GM12878 (cell line): ENCODE measurements around the gene KIF12. TPM values are rescaled to one million over a fixed set of nuclear protein-coding genes. Genes with fewer than 3 reads are reported as not detected.

ENCODE experiments used
- ATAC-seq: fragments of 200-7000 bp; cut with Tn5 transposase; 3 replicates; pipeline ENCODE4 v1.9.1; 2020; ENCODE audit warnings: mild to moderate bottlenecking, moderate library complexity
- BruUV-seq: library from RNA; stranded (reverse); fragments of 400-500 nt; replicated peaks from 2 replicates; lab custom pipeline; 2021; lab: Mats Ljungman, UMichigan
- CTCF ChIA-PET: fragments of 300-600 bp; sonication (Branson Sonifier 250); formaldehyde crosslinking; extraction: SDS; loops from one replicate; lab custom pipeline; 2021; ENCODE audit warnings: inconsistent platforms; lab: Yijun Ruan, JAX
- POLR2A ChIA-PET: fragments of 350-600 bp; formaldehyde crosslinking; extraction: SDS; loops from one replicate; lab custom pipeline; 2021; ENCODE audit warnings: inconsistent platforms; lab: Charles Lee
- RAD21 ChIA-PET: fragments of 300-600 bp; sonication (Branson Sonifier 250); formaldehyde crosslinking; loops from one replicate; lab custom pipeline; 2023; ENCODE audit warnings: antibody characterized with exemption; ENCODE audit not compliant: unreplicated experiment; lab: Charles Lee
- SMC1A ChIA-PET: fragments of 300-600 bp; sonication (Branson Sonifier 250); formaldehyde crosslinking; loops from one replicate; lab custom pipeline; 2023; ENCODE audit not compliant: unreplicated experiment, uncharacterized antibody; lab: Charles Lee
- DNase-seq: peaks from one replicate; pipeline ENCODE4 v3.0.0-alpha.2; 2011; ENCODE audit warnings: low read depth, low spot score
- FAIRE-seq: peaks from 3 replicates; lab custom pipeline; 2011; peaks lifted over from hg19 to GRCh38; lab: Jason Lieb, UNC
- H2AFZ ChIP-seq: 2 replicates; pipeline ENCODE4 v1.6.0; 2011; ENCODE audit warnings: low read depth, low read length, control low read depth; ENCODE audit not compliant: control insufficient read depth
- H3K27ac ChIP-seq: 2 replicates; pipeline ENCODE4 v1.5.1; 2011; ENCODE audit warnings: control low read depth; ENCODE audit not compliant: control insufficient read depth, insufficient read depth
- H3K27me3 ChIP-seq, 2 experiments: replicated peaks in 1 of 2; 2 replicates each; pipeline versions ENCODE4 v1.6.0 to v1.6.1; 2011; ENCODE audit warnings: low read length in 1 of 2; ENCODE audit not compliant: control insufficient read depth in 2 of 2, insufficient read depth in 2 of 2
- H3K36me3 ChIP-seq, 2 experiments: 2 replicates each; pipeline ENCODE4 v1.5.1; 2011; ENCODE audit warnings: low read length in 1 of 2; ENCODE audit not compliant: control insufficient read depth in 2 of 2, insufficient read depth in 2 of 2
- H3K4me1 ChIP-seq: 2 replicates; pipeline ENCODE4 v1.6.1; 2011; ENCODE audit warnings: mild to moderate bottlenecking, low read length, moderate library complexity, mixed read lengths; ENCODE audit not compliant: control insufficient read depth, insufficient read depth
- H3K4me2 ChIP-seq: 2 replicates; pipeline ENCODE4 v1.6.0; 2011; ENCODE audit warnings: control low read depth; ENCODE audit not compliant: control insufficient read depth, insufficient read depth
- H3K4me3 ChIP-seq: fragments of 200-600 bp; sonication (generic); 2 replicates; pipeline ENCODE4 v1.5.1; 2016
- H3K79me2 ChIP-seq: 2 replicates; pipeline ENCODE4 v1.6.0; 2011; ENCODE audit warnings: low read length; ENCODE audit not compliant: control insufficient read depth, insufficient read depth
- H3K9ac ChIP-seq: 2 replicates; pipeline ENCODE4 v1.8.0; 2011; ENCODE audit warnings: low read length, control low read depth, mixed read lengths; ENCODE audit not compliant: control insufficient read depth, insufficient read depth
- H3K9me3 ChIP-seq: replicated peaks from 3 replicates; pipeline ENCODE4 v1.5.1; 2011; ENCODE audit warnings: mild to moderate bottlenecking, low read length; ENCODE audit not compliant: control insufficient read depth, insufficient read depth
- H4K20me1 ChIP-seq: 2 replicates; pipeline ENCODE4 v1.6.0; 2011; ENCODE audit not compliant: control insufficient read depth, insufficient read depth
- CBX5 ChIP-seq: sonication (generic); IDR thresholded peaks from 2 replicates; pipeline ENCODE4 v1.6.1; 2016; ENCODE audit warnings: low read depth, moderate library complexity, mild to moderate bottlenecking, inconsistent platforms
- EED ChIP-seq: sonication (generic); IDR thresholded peaks from 2 replicates; pipeline ENCODE4 v1.6.1; 2016; ENCODE audit warnings: antibody characterized with exemption, low read depth
- EP300 ChIP-seq, 2 experiments: fragments of 150-350 bp in 1 of 2; IDR thresholded peaks; 2 replicates each; pipeline ENCODE4 v1.6.1; 2011 to 2012; ENCODE audit warnings: low read depth in 2 of 2, low read length in 2 of 2, borderline replicate concordance in 1 of 2, improper control_type of control experiment in 1 of 2, inconsistent platforms in 1 of 2; ENCODE audit not compliant: control insufficient read depth in 1 of 2
- MEF2B ChIP-seq: fragments of 450-650 bp; IDR thresholded peaks from 2 replicates; pipeline ENCODE4 v1.6.1; 2018; ENCODE audit warnings: mild to moderate bottlenecking, moderate library complexity; ENCODE audit not compliant: partially characterized antibody, poor library complexity, severe bottlenecking
- MYB ChIP-seq: fragments of 150-350 bp; IDR thresholded peaks from 2 replicates; pipeline ENCODE4 v1.6.1; 2014; ENCODE audit warnings: mild to moderate bottlenecking, low read depth, low read length, borderline replicate concordance
- NKRF ChIP-seq: fragments of 450-650 bp; conservative IDR thresholded peaks from 2 replicates; pipeline ENCODE4 v1.6.1; 2017; ENCODE audit warnings: mild to moderate bottlenecking, moderate library complexity
- NRF1 ChIP-seq: conservative IDR thresholded peaks from 2 replicates; pipeline ENCODE4 v1.6.1; 2011; ENCODE audit warnings: mild to moderate bottlenecking, low read depth, low read length, improper control_type of control experiment
- SPI1 ChIP-seq: IDR thresholded peaks from 2 replicates; pipeline ENCODE4 v1.6.1; 2011; ENCODE audit warnings: low read depth, mild to moderate bottlenecking, low read length, moderate library complexity, borderline replicate concordance; ENCODE audit not compliant: insufficient read depth
- SREBF2 ChIP-seq: IDR thresholded peaks from 2 replicates; pipeline ENCODE4 v1.6.1; 2012; ENCODE audit warnings: mild to moderate bottlenecking, low read length
- STAT3 ChIP-seq: IDR thresholded peaks from 2 replicates; pipeline ENCODE4 v1.6.1; 2011; ENCODE audit warnings: low read depth, low read length, improper control_type of control experiment
- SUPT20H ChIP-seq: IDR thresholded peaks from 2 replicates; pipeline ENCODE4 v1.6.1; 2011; ENCODE audit warnings: low read depth, mild to moderate bottlenecking, low read length, moderate library complexity, borderline replicate concordance; ENCODE audit not compliant: control insufficient read depth
- YY1 ChIP-seq: IDR thresholded peaks from 2 replicates; pipeline ENCODE4 v1.6.1; 2011; ENCODE audit warnings: low read depth, mild to moderate bottlenecking, low read length
- WGBS: methylation state at CpG from one replicate; pipeline ENCODE4 v1.1.6; 2016; ENCODE audit warnings: low lambda C conversion rate; ENCODE audit not compliant: insufficient replicate concordance, insufficient coverage; ENCODE audit errors: missing lambda C conversion rate; 5-methylcytosine and 5-hydroxymethylcytosine counted together
- in situ Hi-C: fragments of 300-500 bp; cut with MboI; formaldehyde crosslinking; loops from 9 replicates; pipeline ENCODE4 v1.14.3; 2018; ENCODE audit warnings: mixed read lengths
- intact Hi-C: fragments of 100-400 bp; cut with micrococcal nuclease; formaldehyde crosslinking; loops from one replicate; pipeline ENCODE4 v1.14.2; 2022; ENCODE audit not compliant: unreplicated experiment
- polyA plus RNA-seq, 11 experiments: library from polyadenylated mRNA; depleted of rRNA in 4 of 11; unstranded in 6 of 11; stranded (reverse) in 5 of 11; fragments of >200 nt; fragmentation: Nextera tagmentation in 4 of 11; fragmentation: Illumina TruSeq in 1 of 11; extraction: Ambion mirVana in 4 of 11; extraction: Trizol in 1 of 11; gene quantifications; 1 replicate in 1 of 11; 2 replicates in 10 of 11; pipeline versions ENCODE4 v1.2.1 to v1.2.3, GENCODE V29; 2011 to 2016; ENCODE audit warnings: inconsistent platforms in 2 of 11, missing spikeins in 2 of 11, low read depth in 1 of 11
- total RNA-seq, 4 experiments: library from RNA; depleted of rRNA in 3 of 4; stranded (reverse); fragments of >200 nt in 3 of 4; fragmentation: Illumina TruSeq in 1 of 4; extraction: Trizol in 1 of 4; gene quantifications; 2 replicates each; pipeline versions ENCODE4 v1.2.1 to v1.2.3, GENCODE V29; 2013 to 2021

Gene KIF12
- total and polyA plus RNA-seq, 10 of the 15 experiments (the other 5 are each of a cell fraction or from before 2014, with no cell fraction given): not detected

- DNase-seq: no peak
- in situ Hi-C loops (no loop called here), intact Hi-C loops (no loop called here)
- Histone ChIP-seq H3K9ac (no peak overlapping the region), H3K36me3 (no peaks in the 10 kb centered on the region), H3K4me2 (no peak overlapping the region), H3K27ac (no peak overlapping the region), H4K20me1 (no peaks in the 10 kb centered on the region), H2AFZ (no peak overlapping the region), H3K9me3 (no peaks in the 10 kb centered on the region), H3K4me3 (no peak overlapping the region), H3K79me2 (no peaks in the 10 kb centered on the region), H3K4me1 (no peaks in the 10 kb centered on the region), H3K27me3 (no peaks in the 10 kb centered on the region; a peak in 1 of 4 replicates)
- FAIRE-seq: no peak
- CTCF ChIA-PET: interaction anchor here (1.0 to 4.1 kb wide), 3 partner anchors 18 to 149 kb away, joined by 3 to 19 read pairs (median 3); no protein-coding TSS in a partner anchor
- RAD21 ChIA-PET: no interaction called here
- WGBS: 16% methylated on average over 7 of the region's 7 CpGs
- TF ChIP-seq YY1 (no peak), MYB (no peak)
- SMC1A ChIA-PET: interaction anchor here (0.6 kb wide), 1 partner anchor 289 kb away, joined by 3 read pairs; no protein-coding TSS in a partner anchor
- POLR2A ChIA-PET: no interaction called here
- BruUV-seq: no TSS peak
- ATAC-seq: no peak
Observed at GRCh38 chr9:114141553-114142402, 42.7 kb upstream of the KIF12 start.

GRCh38 chr9:114140850-114141249 lies 41.8 kb upstream of the KIF12 start:
- no peak overlapping the region for H2AFZ ChIP-seq
- H3K27ac ChIP-seq: no peak overlapping the region
- no peaks in the 10 kb centered on the region for H3K79me2 ChIP-seq
- H3K4me2 ChIP-seq: no peak overlapping the region
- ChIA-PET CTCF (interaction anchor here (1.4 to 4.1 kb wide), 3 partner anchors 15 to 150 kb away, joined by 3 to 19 read pairs (median 5); partner anchors contain the start of gene COL27A1), SMC1A (interaction anchor here (0.6 kb wide), 1 partner anchor 288 kb away, joined by 3 read pairs; no protein-coding TSS in a partner anchor), RAD21 (no interaction called here), POLR2A (no interaction called here)
- H3K4me3 ChIP-seq: no peak overlapping the region
- no peak overlapping the region for H3K9ac ChIP-seq
- H3K9me3 ChIP-seq: no peaks in the 10 kb centered on the region
- H4K20me1 ChIP-seq: no peaks in the 10 kb centered on the region
- no peak for DNase-seq
- peaks cover 0 to 2% of the 10 kb centered on the region in 2 experiments; a peak in 2 of 4 replicates for H3K27me3 ChIP-seq
- BruUV-seq: no TSS peak
- ATAC-seq: no peak
- intact Hi-C loops: no loop called here
- FAIRE-seq: no peak
- WGBS: 18% methylated on average over 4 of the region's 4 CpGs
- H3K36me3 ChIP-seq: no peaks in the 10 kb centered on the region
- no peaks in the 10 kb centered on the region for H3K4me1 ChIP-seq
- in situ Hi-C loops: no loop called here
- TF ChIP-seq EP300 (IDR thresholded peaks at IDR 0.05; ENCODE audit: borderline replicate concordance in 1 of 2, control insufficient read depth in 1 of 2, low read depth in 2 of 2, low read length in 2 of 2) (no peak), SREBF2 (no peak), STAT3 (no peak), SPI1 (no peak), MEF2B (no peak), SUPT20H (no peak), EED (no peak), NKRF (no peak), NRF1 (no peak), CBX5 (no peak)
